ENCODE data around the gene FPR1. TPM values are rescaled to one million over a fixed set of nuclear protein-coding genes. Genes with fewer than 3 reads are reported as not detected.

Gene FPR1
- total RNA-seq (2014; rRNA removed; shearing (Covaris generic)), result 0.13 TPM in 1 of 2 replicates, not detected in the other
- not detected in 2 replicates for polyA plus RNA-seq (2016; fragmentation: Nextera tagmentation; extraction: Ambion mirVana)

GRCh38 chr19:51751655-51752054 is at the start of gene FPR1:
TSS of gene FPR1 (minus strand) at chr19:51751878. CDS start at chr19:51746994, 4,884 bp downstream.
- no peak within 1 kb of the TSS for H3K9ac ChIP-seq
- no peaks in the 10 kb centered on the region for H3K9me3 ChIP-seq (ENCODE audit: low read depth)
- TF ChIP-seq EZH2phosphoT487 (IDR thresholded peaks at IDR 0.05; ENCODE audit: insufficient read depth, low read depth) (no peak), EZH2 (IDR thresholded peaks at IDR 0.05; ENCODE audit: insufficient read depth, poor library complexity, severe bottlenecking) (no peak)
- no peaks in the 10 kb centered on the region for H3K79me2 ChIP-seq (ENCODE audit: insufficient read depth)
- in situ Hi-C loops (cut with MboI), result no loop called here
- H3K4me3 ChIP-seq, result no peak within 1 kb of the TSS
- WGBS, 2 experiments (ENCODE audit: low coverage in 1 of 2, low lambda C conversion rate in 2 of 2, missing lambda C conversion rate in 2 of 2), result 64 to 88% methylated on average over 2 of the region's 2 CpGs
- no peaks in the 10 kb centered on the region for H4K20me1 ChIP-seq (ENCODE audit: insufficient read depth)
- peaks cover 4% of the 10 kb centered on the region; the same call in 1 of the 2 replicates for H3K4me1 ChIP-seq (ENCODE audit: insufficient read depth)
- H3K36me3 ChIP-seq (ENCODE audit: low read depth), result no peaks in the 10 kb centered on the region
- H3F3A ChIP-seq (ENCODE audit: insufficient read depth), result no peaks in the 10 kb centered on the region
- no peak within 1 kb of the TSS for H3K27ac ChIP-seq
- H3K27me3 ChIP-seq (replicated peaks; ENCODE audit: insufficient read depth), result no peaks in the 10 kb centered on the region; the same call in 1 of the 2 replicates
- DNase-seq, result no peak
- H3K9me2 ChIP-seq (ENCODE audit: insufficient read depth), result no peaks in the 10 kb centered on the region
- H3K4me2 ChIP-seq (ENCODE audit: unreplicated experiment), result no peak within 1 kb of the TSS
- H2AFZ ChIP-seq, result no peak within 1 kb of the TSS

GRCh38 chr19:51800473-51801244 is 49.0 kb upstream of the FPR1 start:
- Histone ChIP-seq H3K36me3 (ENCODE audit: low read depth) (no peaks in the 10 kb centered on the region), H4K20me1 (ENCODE audit: insufficient read depth) (no peaks in the 10 kb centered on the region), H3K4me2 (ENCODE audit: unreplicated experiment) (no peak overlapping the region), H3K9me3 (ENCODE audit: low read depth) (no peaks in the 10 kb centered on the region), H3K79me2 (ENCODE audit: insufficient read depth) (no peaks in the 10 kb centered on the region), H3K9me2 (ENCODE audit: insufficient read depth) (no peaks in the 10 kb centered on the region), H3K4me1 (ENCODE audit: insufficient read depth) (0 out of 2 replicates have a peak, but pooled peaks cover 10% of the 10 kb centered on the region), H3K27me3 (replicated peaks; ENCODE audit: insufficient read depth) (no peaks in the 10 kb centered on the region), H3K4me3 (no peak overlapping the region), H3F3A (ENCODE audit: insufficient read depth) (no peaks in the 10 kb centered on the region), H2AFZ (no peak overlapping the region), H3K27ac (no peak overlapping the region), H3K9ac (no peak overlapping the region)
- TF ChIP-seq EZH2phosphoT487 (IDR thresholded peaks at IDR 0.05; ENCODE audit: insufficient read depth, low read depth), result no peak
- no peak for TF ChIP-seq EZH2 (IDR thresholded peaks at IDR 0.05; ENCODE audit: insufficient read depth, poor library complexity, severe bottlenecking)
- 76 to 87% methylated on average over 7 of the region's 7 CpGs for WGBS, 2 experiments (ENCODE audit: low coverage in 1 of 2, low lambda C conversion rate in 2 of 2, missing lambda C conversion rate in 2 of 2)
- DNase-seq, result no peak
- in situ Hi-C loops (cut with MboI), result no loop called here

GRCh38 chr19:51799774-51800472 is 48.2 kb upstream of the FPR1 start:
- Histone ChIP-seq H3K4me3 (peak overlapping the region; percentile 59), H3K4me1 (ENCODE audit: insufficient read depth) (0 out of 2 replicates have a peak, but pooled peaks cover 10% of the 10 kb centered on the region), H3K9me2 (ENCODE audit: insufficient read depth) (no peaks in the 10 kb centered on the region), H3K9me3 (ENCODE audit: low read depth) (no peaks in the 10 kb centered on the region), H3K27me3 (replicated peaks; ENCODE audit: insufficient read depth) (no peaks in the 10 kb centered on the region), H3K79me2 (ENCODE audit: insufficient read depth) (no peaks in the 10 kb centered on the region), H4K20me1 (ENCODE audit: insufficient read depth) (no peaks in the 10 kb centered on the region), H3K4me2 (ENCODE audit: unreplicated experiment) (peak overlapping the region; percentile 71), H2AFZ (peak overlapping the region; percentile 79), H3F3A (ENCODE audit: insufficient read depth) (no peaks in the 10 kb centered on the region), H3K36me3 (ENCODE audit: low read depth) (no peaks in the 10 kb centered on the region), H3K9ac (no peak overlapping the region), H3K27ac (peak overlapping the region; percentile 53; the same call in 1 of the 2 replicates)
- no peak for TF ChIP-seq EZH2 (IDR thresholded peaks at IDR 0.05; ENCODE audit: insufficient read depth, poor library complexity, severe bottlenecking)
- no peak for TF ChIP-seq EZH2phosphoT487 (IDR thresholded peaks at IDR 0.05; ENCODE audit: insufficient read depth, low read depth)
- in situ Hi-C loops (cut with MboI), result no loop called here
- DNase-seq, result no peak
- WGBS, 2 experiments (ENCODE audit: low coverage in 1 of 2, low lambda C conversion rate in 2 of 2, missing lambda C conversion rate in 2 of 2), result 84% methylated on average over 13 of the region's 13 CpGs

GRCh38 chr19:51799034-51799773 is 47.5 kb upstream of the FPR1 start:
- H3K9ac ChIP-seq, result no peak overlapping the region

More at GRCh38 chr19:51799034-51799773, 47.5 kb upstream of the FPR1 start:
- no peaks in the 10 kb centered on the region for H3K9me3 ChIP-seq (ENCODE audit: low read depth)
- peak overlapping the region; percentile 79 for H2AFZ ChIP-seq
- H3K4me1 ChIP-seq (ENCODE audit: insufficient read depth), result 0 out of 2 replicates have a peak, but pooled peaks cover 10% of the 10 kb centered on the region
- no peaks in the 10 kb centered on the region for H3K27me3 ChIP-seq (replicated peaks; ENCODE audit: insufficient read depth)
- H3K36me3 ChIP-seq (ENCODE audit: low read depth), result no peaks in the 10 kb centered on the region
- DNase-seq, result peak; percentile 99
- no peak for TF ChIP-seq EZH2 (IDR thresholded peaks at IDR 0.05; ENCODE audit: insufficient read depth, poor library complexity, severe bottlenecking)
- TF ChIP-seq EZH2phosphoT487 (IDR thresholded peaks at IDR 0.05; ENCODE audit: insufficient read depth, low read depth), result no peak
- WGBS, 2 experiments (ENCODE audit: low coverage in 1 of 2, low lambda C conversion rate in 2 of 2, missing lambda C conversion rate in 2 of 2), result 11% methylated on average over 19 to 20 of the region's 20 CpGs
- peak overlapping the region; percentile 71 for H3K4me2 ChIP-seq (ENCODE audit: unreplicated experiment)
- no peaks in the 10 kb centered on the region for H3K79me2 ChIP-seq (ENCODE audit: insufficient read depth)
- in situ Hi-C loops (cut with MboI), result no loop called here
- no peaks in the 10 kb centered on the region for H3K9me2 ChIP-seq (ENCODE audit: insufficient read depth)
- no peaks in the 10 kb centered on the region for H4K20me1 ChIP-seq (ENCODE audit: insufficient read depth)
- peak overlapping the region; percentile 53 for H3K27ac ChIP-seq
- no peaks in the 10 kb centered on the region for H3F3A ChIP-seq (ENCODE audit: insufficient read depth)
- peak overlapping the region; percentile 59 for H3K4me3 ChIP-seq

Data from GM23248 (cell line).